Fibroblast of lung (primary cell): Measurements from ENCODE around the gene GOLT1B. TPM values are rescaled to one million over a fixed set of nuclear protein-coding genes. Genes with fewer than 3 reads are reported as not detected.

ENCODE experiments used
- DNase-seq, 2 donors: peaks; one replicate each; pipeline versions ENCODE4 v3.0.0 to v3.0.0-alpha.2; 2010; ENCODE audit warnings: low read depth in 2 of 2
- H2AFZ ChIP-seq: 2 replicates; pipeline ENCODE4 v1.5.1; 2012; ENCODE audit warnings: low read length, control low read depth, inconsistent platforms
- H3K27ac ChIP-seq: 2 replicates; pipeline ENCODE4 v1.5.1; 2011; ENCODE audit warnings: low read length, control low read depth; ENCODE audit not compliant: insufficient read depth
- H3K27me3 ChIP-seq: 2 replicates; pipeline ENCODE4 v1.5.1; 2011; ENCODE audit warnings: mild to moderate bottlenecking, low read length; ENCODE audit not compliant: control insufficient read depth, insufficient read depth
- H3K36me3 ChIP-seq: 2 replicates; pipeline ENCODE4 v1.5.1; 2011; ENCODE audit warnings: low read length; ENCODE audit not compliant: control insufficient read depth, insufficient read depth
- H3K4me1 ChIP-seq: 2 replicates; pipeline ENCODE4 v1.5.1; 2011; ENCODE audit warnings: low read length; ENCODE audit not compliant: control insufficient read depth, insufficient read depth; ENCODE audit errors: extremely low read depth
- H3K4me2 ChIP-seq: 2 replicates; pipeline ENCODE4 v1.5.1; 2011; ENCODE audit warnings: low read length, control low read depth; ENCODE audit not compliant: insufficient read depth; ENCODE audit errors: extremely low read depth
- H3K4me3 ChIP-seq, 4 experiments: fragments of 200-600 bp in 1 of 4; sonication (generic) in 1 of 4; replicated peaks in 1 of 4; 2 replicates each; pipeline ENCODE4 v1.5.1; 2011 to 2016; ENCODE audit warnings: low read length in 4 of 4, low read depth in 3 of 4, mild to moderate bottlenecking in 3 of 4, control low read depth in 2 of 4, inconsistent platforms in 1 of 4, mixed read lengths in 1 of 4; ENCODE audit not compliant: insufficient read depth in 1 of 4; ENCODE audit errors: control extremely low read depth in 1 of 4
- H3K79me2 ChIP-seq: 2 replicates; pipeline ENCODE4 v1.5.1; 2012; ENCODE audit warnings: mild to moderate bottlenecking, low read length, inconsistent platforms; ENCODE audit not compliant: control insufficient read depth, insufficient read depth
- H3K9ac ChIP-seq: 2 replicates; pipeline ENCODE4 v1.5.1; 2011; ENCODE audit warnings: mild to moderate bottlenecking, low read length, control low read depth; ENCODE audit not compliant: insufficient read depth
- H3K9me3 ChIP-seq: 2 replicates; pipeline ENCODE4 v1.5.1; 2012; ENCODE audit warnings: low read depth, low read length; ENCODE audit not compliant: control insufficient read depth, insufficient read depth
- H4K20me1 ChIP-seq: 2 replicates; pipeline ENCODE4 v1.5.1; 2011; ENCODE audit warnings: low read length; ENCODE audit not compliant: control insufficient read depth, insufficient read depth; ENCODE audit errors: extremely low read depth
- EZH2 ChIP-seq: IDR thresholded peaks from 2 replicates; pipeline ENCODE4 v1.5.1; 2012; ENCODE audit warnings: low read length, control low read depth, mild to moderate bottlenecking; ENCODE audit errors: missing control alignments
- polyA plus RNA-seq, 2 donors: library from polyadenylated mRNA; depleted of rRNA in 1 of 2; stranded (reverse) in 1 of 2; unstranded in 1 of 2; fragments of >200 nt; gene quantifications; 2 replicates each; pipeline ENCODE4 v1.2.1, GENCODE V29; 2011 to 2012; ENCODE audit warnings: missing spikeins in 1 of 2
- total RNA-seq: library from RNA; depleted of rRNA; stranded (reverse); fragments of >200 nt; gene quantifications from 2 replicates; pipeline ENCODE4 v1.2.1, GENCODE V29; 2014
- TF ChIP-seq, protein P1 (sequence below), 2 donors: IDR thresholded peaks in 1 of 2; conservative IDR thresholded peaks in 1 of 2; 1 replicate in 1 of 2; 2 replicates in 1 of 2; pipeline ENCODE4 v1.5.1; 2011 to 2012; ENCODE audit warnings: low read length in 2 of 2, control low read depth in 1 of 2, inconsistent platforms in 1 of 2, low read depth in 1 of 2, mild to moderate bottlenecking in 1 of 2

The GOLT1B gene
- total and polyA plus RNA-seq, 2 donors (not counting 1 experiment from before 2014, with no cell fraction given), result 41.3 to 56.8 TPM

DNA sequence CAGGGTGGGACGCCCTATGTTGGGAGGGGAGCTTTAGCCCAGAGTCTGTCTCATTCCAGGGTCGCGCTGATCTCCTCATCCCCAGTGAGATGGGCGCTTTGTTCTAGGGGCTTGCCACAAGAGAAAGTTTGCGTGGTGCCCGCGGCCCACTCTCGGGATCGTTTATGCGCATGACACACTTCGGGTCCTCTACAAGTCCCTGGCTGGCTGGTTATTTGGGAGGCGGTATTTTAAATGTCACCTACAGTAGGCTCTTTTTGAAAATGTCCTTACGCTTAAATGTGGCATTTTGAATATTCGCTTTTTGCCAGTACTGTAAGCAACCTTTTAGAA lies 541 bp downstream of the GOLT1B start:
- Histone ChIP-seq H3K36me3 (peaks cover 3% of the 10 kb centered on the region), H3K27me3 (no peaks in the 10 kb centered on the region), H4K20me1 (no peaks in the 10 kb centered on the region), H3K9ac (peak overlapping the region; percentile 99), H3K4me3 (peak overlapping the region; percentile 88 to 94 (median 92)), H2AFZ (peak overlapping the region; percentile 57), H3K79me2 (peaks cover 81% of the 10 kb centered on the region), H3K4me2 (peak overlapping the region; percentile 79), H3K4me1 (peaks cover 2% of the 10 kb centered on the region), H3K9me3 (no peaks in the 10 kb centered on the region), H3K27ac (peak overlapping the region; percentile 98)
- peak; percentile 22 to 57 for DNase-seq
- TF ChIP-seq, protein P1, sequence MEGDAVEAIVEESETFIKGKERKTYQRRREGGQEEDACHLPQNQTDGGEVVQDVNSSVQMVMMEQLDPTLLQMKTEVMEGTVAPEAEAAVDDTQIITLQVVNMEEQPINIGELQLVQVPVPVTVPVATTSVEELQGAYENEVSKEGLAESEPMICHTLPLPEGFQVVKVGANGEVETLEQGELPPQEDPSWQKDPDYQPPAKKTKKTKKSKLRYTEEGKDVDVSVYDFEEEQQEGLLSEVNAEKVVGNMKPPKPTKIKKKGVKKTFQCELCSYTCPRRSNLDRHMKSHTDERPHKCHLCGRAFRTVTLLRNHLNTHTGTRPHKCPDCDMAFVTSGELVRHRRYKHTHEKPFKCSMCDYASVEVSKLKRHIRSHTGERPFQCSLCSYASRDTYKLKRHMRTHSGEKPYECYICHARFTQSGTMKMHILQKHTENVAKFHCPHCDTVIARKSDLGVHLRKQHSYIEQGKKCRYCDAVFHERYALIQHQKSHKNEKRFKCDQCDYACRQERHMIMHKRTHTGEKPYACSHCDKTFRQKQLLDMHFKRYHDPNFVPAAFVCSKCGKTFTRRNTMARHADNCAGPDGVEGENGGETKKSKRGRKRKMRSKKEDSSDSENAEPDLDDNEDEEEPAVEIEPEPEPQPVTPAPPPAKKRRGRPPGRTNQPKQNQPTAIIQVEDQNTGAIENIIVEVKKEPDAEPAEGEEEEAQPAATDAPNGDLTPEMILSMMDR (conservative IDR thresholded peaks at IDR 0.05 in 1 of 2, IDR thresholded peaks at IDR 0.05 in 1 of 2; ENCODE audit: low read depth in 1 of 2, low read length in 2 of 2), result no peak
- TF ChIP-seq EZH2, result no peak

DNA sequence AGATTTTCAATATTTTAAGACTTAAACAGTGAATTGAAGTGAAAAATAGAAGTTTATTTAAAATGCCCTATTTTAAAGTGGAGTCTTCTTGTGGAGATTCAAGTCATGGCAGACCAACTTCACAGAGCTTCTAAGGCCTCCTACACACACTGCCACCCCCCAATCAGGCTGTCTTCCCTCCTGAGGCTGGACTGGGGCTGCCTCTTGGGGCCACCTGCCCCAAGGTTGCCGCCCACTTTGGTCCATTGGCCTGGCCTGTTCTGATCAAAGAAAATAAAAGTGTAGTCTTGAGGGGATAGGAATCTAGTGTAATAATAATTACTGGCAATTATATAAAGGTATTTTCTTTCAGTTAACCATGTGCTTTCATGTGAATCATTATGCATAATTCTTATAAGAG lies 1.3 kb downstream of the GOLT1B start:
- H2AFZ ChIP-seq, result no peak overlapping the region
- no peak overlapping the region for H3K27ac ChIP-seq
- H3K79me2 ChIP-seq, result peaks cover 83% of the 10 kb centered on the region
- H3K27me3 ChIP-seq, result no peaks in the 10 kb centered on the region
- TF ChIP-seq, protein P1 (conservative IDR thresholded peaks at IDR 0.05 in 1 of 2, IDR thresholded peaks at IDR 0.05 in 1 of 2; ENCODE audit: low read depth in 1 of 2, low read length in 2 of 2), result no peak
- no peak for TF ChIP-seq EZH2
- H4K20me1 ChIP-seq, result no peaks in the 10 kb centered on the region
- H3K4me3 ChIP-seq, result peak overlapping the region; percentile 88 to 94 (median 92)
- H3K36me3 ChIP-seq, result peaks cover 1% of the 10 kb centered on the region
- no peak overlapping the region for H3K9ac ChIP-seq
- no peaks in the 10 kb centered on the region for H3K9me3 ChIP-seq
- peak overlapping the region; percentile 79 for H3K4me2 ChIP-seq
- DNase-seq, result no peak
- peaks cover 2% of the 10 kb centered on the region for H3K4me1 ChIP-seq

DNA sequence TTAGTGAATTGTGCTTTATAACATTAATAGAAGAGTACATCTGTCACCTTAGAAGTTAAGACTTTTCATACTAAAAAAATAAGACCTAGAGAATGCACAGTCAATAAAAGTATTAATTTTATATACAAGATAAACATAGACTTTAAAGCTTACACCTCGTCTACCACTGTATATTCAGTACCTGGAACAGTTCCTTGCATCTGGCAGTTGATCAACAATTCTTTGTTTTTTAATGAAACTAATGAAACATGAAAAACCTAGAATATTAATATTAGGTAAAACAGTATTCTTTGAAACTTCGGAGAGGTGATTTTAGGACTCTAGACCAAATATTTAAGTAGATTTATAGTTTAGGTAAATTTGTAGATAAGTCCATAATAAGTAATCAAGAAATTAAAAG lies 4.3 kb downstream of the GOLT1B start:
- Histone ChIP-seq H3K4me1 (no peaks in the 10 kb centered on the region), H3K27ac (no peak overlapping the region), H3K27me3 (no peaks in the 10 kb centered on the region), H2AFZ (no peak overlapping the region), H3K4me3 (no peak overlapping the region), H4K20me1 (no peaks in the 10 kb centered on the region), H3K36me3 (no peaks in the 10 kb centered on the region), H3K79me2 (peaks cover 61% of the 10 kb centered on the region), H3K4me2 (no peak overlapping the region), H3K9me3 (no peaks in the 10 kb centered on the region), H3K9ac (no peak overlapping the region)
- TF ChIP-seq, protein P1 (conservative IDR thresholded peaks at IDR 0.05 in 1 of 2, IDR thresholded peaks at IDR 0.05 in 1 of 2; ENCODE audit: low read depth in 1 of 2, low read length in 2 of 2), result no peak
- TF ChIP-seq EZH2, result no peak
- DNase-seq, result no peak
